Measurements from ENCODE around the gene GCFC2. TPM values are rescaled to one million over a fixed set of nuclear protein-coding genes. Genes with fewer than 3 reads are reported as not detected.

Gene GCFC2
- total RNA-seq, 2 experiments from 2014 or later, result 37.6 to 41.1 TPM

GRCh38 chr2:75646583-75647425 lies 63.9 kb downstream of the GCFC2 start, which contains the start of gene MRPL19:
TSS of gene MRPL19 (plus strand) at chr2:75646783. CDS start at chr2:75646808, 25 bp downstream.
- ATAC-seq (peak; percentile 99), DNase-seq (peak; percentile 86)
- POLR2A ChIA-PET, result interaction anchor here (0.8 kb wide), 1 partner anchor 64 kb away, joined by 6 read pairs; the partner anchor contains the start of gene GCFC2
- intact Hi-C loops (cut with DNase I, micrococcal nuclease), result loop anchor here (1.0 to 2.0 kb wide), 3 partner anchors 63 to 689 kb away; partner anchors contain the start of genes GCFC2 (in 2 of the 2) and POLE4 (in 1 of the 2)
- Mint-ChIP-seq H3K27ac (peak within 1 kb of the TSS; percentile 96), H3K27me3 (no peaks in the 10 kb centered on the region), H3K4me1 (peaks cover 32% of the 10 kb centered on the region), H3K36me3 (ENCODE audit: low read depth) (peaks cover 28% of the 10 kb centered on the region), H3K9me3 (ENCODE audit: low read depth) (no peaks in the 10 kb centered on the region), H3K4me3 (peak within 1 kb of the TSS; percentile 88)
- CTCF ChIA-PET, result interaction anchor here (0.5 to 2.4 kb wide), 11 partner anchors 11 to 1533 kb away, joined by 3 to 11 read pairs (median 3); partner anchors contain the start of gene GCFC2

GRCh38 chr2:75646090-75646582 lies 64.6 kb downstream of the GCFC2 start:
- no peaks in the 10 kb centered on the region for H3K9me3 Mint-ChIP-seq (ENCODE audit: low read depth)
- DNase-seq, result peak; percentile 8
- peaks cover 29% of the 10 kb centered on the region for H3K4me1 Mint-ChIP-seq
- peak overlapping the region; percentile 96 for H3K27ac Mint-ChIP-seq
- H3K27me3 Mint-ChIP-seq, result no peaks in the 10 kb centered on the region
- intact Hi-C loops (cut with DNase I, micrococcal nuclease), result loop anchor here (1.0 to 2.0 kb wide), 3 partner anchors 64 to 688 kb away; partner anchors contain the start of genes GCFC2 (in 2 of the 2) and POLE4 (in 1 of the 2)
- peak overlapping the region; percentile 88 for H3K4me3 Mint-ChIP-seq
- POLR2A ChIA-PET, result interaction anchor here (0.8 kb wide), 1 partner anchor 64 kb away, joined by 6 read pairs; the partner anchor contains the start of gene GCFC2
- CTCF ChIA-PET, result interaction anchor here (0.6 to 2.4 kb wide), 8 partner anchors 10 to 1532 kb away, joined by 3 to 11 read pairs (median 4); partner anchors contain the start of gene GCFC2
- H3K36me3 Mint-ChIP-seq (ENCODE audit: low read depth), result peaks cover 23% of the 10 kb centered on the region
- peak; percentile 9 for ATAC-seq

- DNase-seq (no peak), ATAC-seq (no peak)
- no peak overlapping the region for H3K27ac Mint-ChIP-seq
- ChIA-PET POLR2A (no interaction called here), CTCF (interaction anchor here (0.6 to 1.9 kb wide), 3 partner anchors 9 to 44 kb away, joined by 4 to 9 read pairs (median 4); no protein-coding TSS in a partner anchor)
- intact Hi-C loops (cut with DNase I, micrococcal nuclease), result loop anchor here (1.0 to 2.0 kb wide), 3 partner anchors 65 to 687 kb away; partner anchors contain the start of genes GCFC2 (in 2 of the 2) and POLE4 (in 1 of the 2)
- H3K27me3 Mint-ChIP-seq, result no peaks in the 10 kb centered on the region
- H3K9me3 Mint-ChIP-seq (ENCODE audit: low read depth), result no peaks in the 10 kb centered on the region
- peaks cover 22% of the 10 kb centered on the region for H3K36me3 Mint-ChIP-seq (ENCODE audit: low read depth)
- no peak overlapping the region for H3K4me3 Mint-ChIP-seq
- peaks cover 31% of the 10 kb centered on the region for H3K4me1 Mint-ChIP-seq
Observed at GRCh38 chr2:75645643-75646042, 65.1 kb downstream of the GCFC2 start.

- ATAC-seq (no peak), DNase-seq (no peak)
- H3K4me3 Mint-ChIP-seq, result no peak overlapping the region
- intact Hi-C loops (cut with DNase I, micrococcal nuclease), result loop anchor here in 1 of 2 experiments (5.0 kb wide), 1 partner anchor 953 kb away; no protein-coding TSS in a partner anchor
- no peaks in the 10 kb centered on the region for H3K9me3 Mint-ChIP-seq (ENCODE audit: low read depth)
- no peak overlapping the region for H3K27ac Mint-ChIP-seq
- H3K27me3 Mint-ChIP-seq, result peaks cover 3% of the 10 kb centered on the region
- H3K36me3 Mint-ChIP-seq (ENCODE audit: low read depth), result peaks cover 9% of the 10 kb centered on the region
- POLR2A ChIA-PET, result no interaction called here
- H3K4me1 Mint-ChIP-seq, result peaks cover 26% of the 10 kb centered on the region
- CTCF ChIA-PET, result interaction anchor here (0.6 to 1.2 kb wide), 3 partner anchors 12 to 1308 kb away, joined by 3 to 4 read pairs (median 3); no protein-coding TSS in a partner anchor
Observed at GRCh38 chr2:75643980-75644379, 66.7 kb downstream of the GCFC2 start.

- no peak overlapping the region for H3K4me3 Mint-ChIP-seq
- CTCF ChIA-PET, result interaction anchor here (0.9 to 2.7 kb wide), 13 partner anchors 10 to 738 kb away, joined by 3 to 16 read pairs (median 6); no protein-coding TSS in a partner anchor
- H3K27ac Mint-ChIP-seq, result no peak overlapping the region
- H3K4me1 Mint-ChIP-seq, result peaks cover 14% of the 10 kb centered on the region
- intact Hi-C loops (cut with DNase I, micrococcal nuclease), result loop anchor here in 1 of 2 experiments (5.0 kb wide), 1 partner anchor 956 kb away; no protein-coding TSS in a partner anchor
- ATAC-seq (no peak), DNase-seq (no peak)
- peaks cover 1% of the 10 kb centered on the region for H3K36me3 Mint-ChIP-seq (ENCODE audit: low read depth)
- peaks cover 9% of the 10 kb centered on the region for H3K27me3 Mint-ChIP-seq
- POLR2A ChIA-PET, result no interaction called here
- no peaks in the 10 kb centered on the region for H3K9me3 Mint-ChIP-seq (ENCODE audit: low read depth)
Observed at GRCh38 chr2:75641587-75641986, 69.1 kb downstream of the GCFC2 start.

- DNase-seq (peak; percentile 78), ATAC-seq (peak; percentile 100)
- Mint-ChIP-seq H3K36me3 (ENCODE audit: low read depth) (no peaks in the 10 kb centered on the region), H3K27ac (no peak overlapping the region), H3K27me3 (peaks cover 11% of the 10 kb centered on the region), H3K9me3 (ENCODE audit: low read depth) (no peaks in the 10 kb centered on the region), H3K4me3 (no peak overlapping the region), H3K4me1 (peaks cover 6% of the 10 kb centered on the region)
- ChIA-PET CTCF (interaction anchor here (0.7 to 2.7 kb wide), 19 partner anchors 8 to 1588 kb away, joined by 3 to 20 read pairs (median 5); no protein-coding TSS in a partner anchor), POLR2A (interaction anchor here (0.5 kb wide), 1 partner anchor 1659 kb away, joined by 3 read pairs; no protein-coding TSS in a partner anchor)
- intact Hi-C loops (cut with DNase I, micrococcal nuclease), result loop anchor here (1.0 to 5.0 kb wide), 2 partner anchors 37 to 957 kb away; no protein-coding TSS in a partner anchor
Observed at GRCh38 chr2:75640621-75641121, 70.0 kb downstream of the GCFC2 start.

GRCh38 chr2:75637568-75637967 lies 73.1 kb downstream of the GCFC2 start:
- no peak for ATAC-seq
- intact Hi-C loops (cut with DNase I, micrococcal nuclease), result no loop called here
- CTCF ChIA-PET, result interaction anchor here (0.9 to 2.5 kb wide), 2 partner anchors 9 to 39 kb away, joined by 4 to 9 read pairs; partner anchors contain the start of gene MRPL19
- Mint-ChIP-seq H3K27ac (no peak overlapping the region), H3K9me3 (ENCODE audit: low read depth) (no peaks in the 10 kb centered on the region), H3K36me3 (ENCODE audit: low read depth) (no peaks in the 10 kb centered on the region), H3K4me3 (no peak overlapping the region), H3K27me3 (peaks cover 15% of the 10 kb centered on the region), H3K4me1 (peaks cover 6% of the 10 kb centered on the region)
- DNase-seq, result no peak
- POLR2A ChIA-PET, result no interaction called here

GRCh38 chr2:75634945-75635344 lies 75.8 kb downstream of the GCFC2 start:
- POLR2A ChIA-PET, result no interaction called here

GRCh38 chr2:75633620-75634019 lies 77.1 kb downstream of the GCFC2 start:
- ChIA-PET POLR2A (no interaction called here), CTCF (no interaction called here)
- intact Hi-C loops (cut with DNase I, micrococcal nuclease), result no loop called here
- Mint-ChIP-seq H3K9me3 (ENCODE audit: low read depth) (no peaks in the 10 kb centered on the region), H3K36me3 (ENCODE audit: low read depth) (no peaks in the 10 kb centered on the region), H3K27ac (no peak overlapping the region), H3K27me3 (peaks cover 17% of the 10 kb centered on the region), H3K4me3 (no peak overlapping the region), H3K4me1 (no peaks in the 10 kb centered on the region)
- DNase-seq (no peak), ATAC-seq (no peak)

More at GRCh38 chr2:75634945-75635344, 75.8 kb downstream of the GCFC2 start:
- no peaks in the 10 kb centered on the region for H3K9me3 Mint-ChIP-seq (ENCODE audit: low read depth)
- H3K36me3 Mint-ChIP-seq (ENCODE audit: low read depth), result no peaks in the 10 kb centered on the region
- ATAC-seq (peak; percentile 23), DNase-seq (no peak)
- no peak overlapping the region for H3K27ac Mint-ChIP-seq
- intact Hi-C loops (cut with DNase I, micrococcal nuclease), result no loop called here
- no peak overlapping the region for H3K4me3 Mint-ChIP-seq
- peaks cover 19% of the 10 kb centered on the region for H3K27me3 Mint-ChIP-seq
- CTCF ChIA-PET, result interaction anchor here (1.2 to 2.5 kb wide), 2 partner anchors 11 to 21 kb away, joined by 3 to 9 read pairs; partner anchors contain the start of gene MRPL19
- no peaks in the 10 kb centered on the region for H3K4me1 Mint-ChIP-seq

- Mint-ChIP-seq H3K27me3 (peaks cover 17% of the 10 kb centered on the region), H3K27ac (no peak overlapping the region), H3K36me3 (ENCODE audit: low read depth) (no peaks in the 10 kb centered on the region), H3K9me3 (ENCODE audit: low read depth) (no peaks in the 10 kb centered on the region), H3K4me1 (no peaks in the 10 kb centered on the region), H3K4me3 (no peak overlapping the region)
- CTCF ChIA-PET, result interaction anchor here (0.7 to 1.5 kb wide), 2 partner anchors 8 to 14 kb away, joined by 3 to 5 read pairs; partner anchors contain the start of gene MRPL19
- POLR2A ChIA-PET, result no interaction called here
- DNase-seq (no peak), ATAC-seq (no peak)
- intact Hi-C loops (cut with DNase I, micrococcal nuclease), result no loop called here
Observed at GRCh38 chr2:75632813-75633212, 77.9 kb downstream of the GCFC2 start.
